Thymus (tissue), 11 donors: ENCODE data around the gene WNT7A. TPM values are rescaled to one million over a fixed set of nuclear protein-coding genes. Genes with fewer than 3 reads are reported as not detected.

ENCODE experiments used
- DNase-seq, 9 donors: peaks; one replicate each; pipeline ENCODE4 v3.0.0-alpha.2; 2013; ENCODE audit warnings: low spot score in 9 of 9, low read depth in 6 of 9, missing footprints in 1 of 9
- H3K27ac ChIP-seq, 2 donors: one replicate each; pipeline ENCODE4 v1.5.1; 2013; ENCODE audit warnings: control low read depth in 1 of 2, low read depth in 1 of 2, low read length in 1 of 2, mild to moderate bottlenecking in 1 of 2, moderate library complexity in 1 of 2
- H3K27me3 ChIP-seq, 2 donors: one replicate each; pipeline ENCODE4 v1.5.1; 2013; ENCODE audit warnings: low read length in 1 of 2; ENCODE audit not compliant: control insufficient read depth in 2 of 2, insufficient read depth in 1 of 2
- H3K36me3 ChIP-seq, 2 donors: one replicate each; pipeline ENCODE4 v1.5.1; 2013; ENCODE audit warnings: low read length in 1 of 2, mild to moderate bottlenecking in 1 of 2, moderate library complexity in 1 of 2; ENCODE audit not compliant: control insufficient read depth in 2 of 2, insufficient read depth in 2 of 2
- H3K4me1 ChIP-seq, 2 donors: one replicate each; pipeline ENCODE4 v1.5.1; 2013; ENCODE audit warnings: low read length in 2 of 2; ENCODE audit not compliant: control insufficient read depth in 2 of 2, insufficient read depth in 2 of 2
- H3K4me3 ChIP-seq, 2 donors: one replicate each; pipeline ENCODE4 v1.5.1; 2013; ENCODE audit warnings: low read length in 2 of 2, control low read depth in 1 of 2, mild to moderate bottlenecking in 1 of 2
- H3K9me3 ChIP-seq, 2 donors: one replicate each; pipeline ENCODE4 v1.5.1; 2013; ENCODE audit warnings: low read length in 1 of 2, mild to moderate bottlenecking in 1 of 2; ENCODE audit not compliant: control insufficient read depth in 2 of 2, insufficient read depth in 1 of 2
- WGBS: extraction: QIAGEN DNeasy Blood & Tissue Kit; methylation state at CpG from one replicate; pipeline ENCODE4 v1.1.7; 2013; 5-methylcytosine and 5-hydroxymethylcytosine counted together
- polyA plus RNA-seq: library from polyadenylated mRNA; stranded (reverse); fragments of 200-250 nt; gene quantifications from one replicate; pipeline ENCODE4 v1.2.3, GENCODE V29; 2013
- total RNA-seq: library from RNA; stranded (reverse); fragments of 120-200 nt; gene quantifications from one replicate; pipeline ENCODE4 v1.2.4, GENCODE V29; 2013
- donor health status: healthy.

WNT7A gene
- total and polyA plus RNA-seq, 2 donors, result under 0.01 to 0.14 TPM

DNA sequence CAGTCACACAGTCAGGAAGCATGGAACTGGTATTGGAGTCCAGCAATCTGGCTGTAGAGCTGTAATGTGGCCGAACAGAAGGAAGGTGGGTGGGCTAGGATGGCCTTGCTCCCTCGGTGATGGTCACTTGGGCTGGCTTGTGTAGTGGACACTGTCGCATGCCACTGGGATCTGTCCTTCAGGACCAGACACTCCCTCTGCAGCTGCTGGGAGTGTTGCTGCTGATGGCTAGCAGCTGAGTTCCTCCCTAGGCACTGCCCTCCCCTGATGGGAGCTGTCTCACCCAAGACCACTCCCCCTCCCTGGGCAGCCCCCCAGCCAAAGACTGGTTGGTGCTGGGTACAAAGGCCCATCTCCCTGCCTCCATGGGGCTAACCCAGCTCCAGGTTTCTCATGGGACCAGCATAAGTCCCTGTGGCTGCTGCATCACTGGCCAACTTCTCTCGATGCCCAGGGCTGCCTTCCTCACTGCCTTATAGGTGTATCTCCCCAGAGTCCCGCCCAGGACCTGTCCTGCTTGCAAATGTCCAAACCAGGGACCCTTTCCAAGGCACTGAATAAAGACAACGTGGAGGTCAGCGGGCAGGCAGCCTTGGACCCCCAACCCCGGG lies 48.4 kb downstream of the WNT7A start:
- DNase-seq, result no peak
- WGBS, result 95% methylated on average over 8 of the region's 8 CpGs

DNA sequence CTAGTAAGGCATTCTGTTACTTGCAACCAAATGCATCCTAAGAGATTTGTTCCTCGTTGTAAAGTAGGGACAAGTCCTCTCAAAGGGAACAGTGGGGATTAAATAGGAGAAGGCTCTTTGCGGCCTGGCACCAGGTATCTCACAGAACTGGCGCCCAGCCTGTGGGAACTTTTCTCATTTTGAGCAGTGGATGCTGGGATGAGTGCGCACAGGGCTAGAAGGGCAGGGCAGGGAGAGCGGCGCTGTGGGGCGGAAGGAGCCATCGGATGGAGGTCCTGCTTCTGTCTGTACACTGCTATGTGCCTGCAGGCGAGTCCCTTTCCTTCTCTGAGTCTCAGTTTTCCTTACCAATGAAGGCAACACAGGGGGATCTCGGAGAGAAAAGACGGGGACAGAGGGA lies 50.6 kb downstream of the WNT7A start:
- Histone ChIP-seq H3K36me3 (no peaks in the 10 kb centered on the region), H3K27ac (no peak overlapping the region), H3K9me3 (peaks cover 0 to 6% of the 10 kb centered on the region in 2 donors), H3K4me1 (no peaks in the 10 kb centered on the region), H3K27me3 (peaks cover 0 to 2% of the 10 kb centered on the region in 2 donors), H3K4me3 (no peak overlapping the region)
- 95% methylated on average over 11 of the region's 11 CpGs for WGBS
- no peak for DNase-seq

More for the DNA sequence above, 48.4 kb downstream of the WNT7A start:
- no peak overlapping the region for H3K27ac ChIP-seq
- H3K4me1 ChIP-seq, result no peaks in the 10 kb centered on the region
- H3K36me3 ChIP-seq, result no peaks in the 10 kb centered on the region
- H3K9me3 ChIP-seq, result peaks cover 0 to 6% of the 10 kb centered on the region in 2 donors
- H3K4me3 ChIP-seq, result no peak overlapping the region
- peaks cover 0 to 11% of the 10 kb centered on the region in 2 donors for H3K27me3 ChIP-seq

GRCh38 chr3:13828501-13829265 lies 51.2 kb downstream of the WNT7A start:
- DNase-seq, result no peak

GRCh38 chr3:13827699-13828098 lies 52.2 kb downstream of the WNT7A start:
- no peak for DNase-seq
- 94% methylated on average over 7 of the region's 7 CpGs for WGBS
- Histone ChIP-seq H3K4me3 (no peak overlapping the region), H3K27ac (no peak overlapping the region), H3K4me1 (no peaks in the 10 kb centered on the region), H3K27me3 (no peaks in the 10 kb centered on the region), H3K9me3 (peaks cover 0 to 6% of the 10 kb centered on the region in 2 donors), H3K36me3 (no peaks in the 10 kb centered on the region)

More at GRCh38 chr3:13828501-13829265, 51.2 kb downstream of the WNT7A start:
- no peak overlapping the region for H3K27ac ChIP-seq
- H3K27me3 ChIP-seq, result peaks cover 0 to 1% of the 10 kb centered on the region in 2 donors
- H3K4me1 ChIP-seq, result no peaks in the 10 kb centered on the region
- no peak overlapping the region for H3K4me3 ChIP-seq
- 89% methylated on average over 9 of the region's 9 CpGs for WGBS
- H3K9me3 ChIP-seq, result peaks cover 0 to 6% of the 10 kb centered on the region in 2 donors
- no peaks in the 10 kb centered on the region for H3K36me3 ChIP-seq

DNA sequence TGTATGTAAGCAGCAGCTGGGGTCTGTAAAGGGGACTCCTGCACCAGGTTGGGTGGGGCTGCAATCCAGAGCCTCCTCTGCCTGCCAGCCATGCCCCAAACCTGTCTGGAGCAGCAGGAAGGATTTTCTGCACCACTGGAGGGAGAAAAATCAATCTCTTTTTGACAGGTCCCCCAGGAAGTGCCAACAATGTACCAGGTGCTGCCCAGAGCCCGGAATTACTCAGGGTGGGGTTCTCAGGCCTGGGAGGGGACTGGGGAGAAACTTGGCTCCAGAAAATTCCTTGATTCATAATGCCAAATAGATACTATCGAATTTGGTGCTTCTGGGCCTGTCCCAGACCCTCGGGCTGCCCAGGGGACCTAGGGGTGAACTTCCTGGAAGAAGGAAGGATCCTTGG lies 52.6 kb downstream of the WNT7A start:
- H3K36me3 ChIP-seq, result no peaks in the 10 kb centered on the region
- H3K27ac ChIP-seq, result no peak overlapping the region
- H3K4me1 ChIP-seq, result no peaks in the 10 kb centered on the region
- H3K4me3 ChIP-seq, result no peak overlapping the region
- H3K9me3 ChIP-seq, result peaks cover 0 to 4% of the 10 kb centered on the region in 2 donors
- H3K27me3 ChIP-seq, result no peaks in the 10 kb centered on the region
- WGBS, result 83% methylated on average over 3 of the region's 3 CpGs
- no peak for DNase-seq

- Histone ChIP-seq H3K36me3 (no peaks in the 10 kb centered on the region), H3K9me3 (no peaks in the 10 kb centered on the region), H3K4me3 (no peak overlapping the region), H3K4me1 (no peaks in the 10 kb centered on the region), H3K27ac (no peak overlapping the region), H3K27me3 (no peaks in the 10 kb centered on the region)
- no peak for DNase-seq
Measured at GRCh38 chr3:13826672-13827071, 53.2 kb downstream of the WNT7A start.

DNA sequence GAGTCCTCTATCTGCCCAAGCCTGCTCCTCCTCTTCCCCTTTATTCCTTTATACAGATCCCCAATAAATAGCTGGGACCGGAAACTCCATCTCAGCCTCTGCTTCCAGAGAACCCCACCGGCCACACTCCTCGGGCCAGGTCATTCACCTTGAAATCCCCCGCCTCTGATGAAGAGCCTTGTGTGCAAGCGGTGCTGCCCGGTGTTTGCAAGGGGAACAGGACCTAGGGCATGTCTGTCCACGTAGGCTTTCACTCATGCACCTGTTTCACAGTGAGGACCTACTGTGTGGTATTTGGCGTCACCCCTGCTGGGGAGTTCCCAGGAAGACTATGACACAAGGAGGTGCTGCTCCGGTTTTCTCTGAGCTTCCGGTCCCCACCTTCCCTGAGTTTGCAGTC lies 54.0 kb downstream of the WNT7A start:
- no peak for DNase-seq
- Histone ChIP-seq H3K27me3 (no peaks in the 10 kb centered on the region), H3K9me3 (no peaks in the 10 kb centered on the region), H3K27ac (no peak overlapping the region), H3K4me3 (no peak overlapping the region), H3K36me3 (no peaks in the 10 kb centered on the region), H3K4me1 (no peaks in the 10 kb centered on the region)
- WGBS, result 95% methylated on average over 10 of the region's 10 CpGs

GRCh38 chr3:13825311-13825579 lies 54.6 kb downstream of the WNT7A start:
- DNase-seq, result no peak
- H3K4me1 ChIP-seq, result no peaks in the 10 kb centered on the region
- no peaks in the 10 kb centered on the region for H3K27me3 ChIP-seq
- H3K27ac ChIP-seq, result no peak overlapping the region
- WGBS, result 96% methylated on average over 3 of the region's 3 CpGs
- H3K36me3 ChIP-seq, result no peaks in the 10 kb centered on the region
- H3K9me3 ChIP-seq, result no peaks in the 10 kb centered on the region
- no peak overlapping the region for H3K4me3 ChIP-seq

- Histone ChIP-seq H3K27ac (no peak overlapping the region), H3K9me3 (no peaks in the 10 kb centered on the region), H3K4me1 (no peaks in the 10 kb centered on the region), H3K27me3 (no peaks in the 10 kb centered on the region), H3K4me3 (no peak overlapping the region), H3K36me3 (no peaks in the 10 kb centered on the region)
- WGBS, result 94% methylated on average over 8 of the region's 8 CpGs
- DNase-seq, result no peak
Measured at GRCh38 chr3:13824521-13825310, 55.2 kb downstream of the WNT7A start.
